HG03342 (cell line): Measurements from ENCODE around the gene BMS1.
"Not testable (repeated sequence)": the region's sequence is repeated elsewhere in the genome, so short reads cannot be mapped to it uniquely, and the experiment has no call there.

Experiments used
- ATAC-seq: cut with Tn5 transposase; IDR thresholded peaks from one replicate; pipeline ENCODE4 v1.9.1; 2021; ENCODE audit warnings: mild to moderate bottlenecking, moderate library complexity; ENCODE audit not compliant: unreplicated experiment

BMS1 gene, protein sequence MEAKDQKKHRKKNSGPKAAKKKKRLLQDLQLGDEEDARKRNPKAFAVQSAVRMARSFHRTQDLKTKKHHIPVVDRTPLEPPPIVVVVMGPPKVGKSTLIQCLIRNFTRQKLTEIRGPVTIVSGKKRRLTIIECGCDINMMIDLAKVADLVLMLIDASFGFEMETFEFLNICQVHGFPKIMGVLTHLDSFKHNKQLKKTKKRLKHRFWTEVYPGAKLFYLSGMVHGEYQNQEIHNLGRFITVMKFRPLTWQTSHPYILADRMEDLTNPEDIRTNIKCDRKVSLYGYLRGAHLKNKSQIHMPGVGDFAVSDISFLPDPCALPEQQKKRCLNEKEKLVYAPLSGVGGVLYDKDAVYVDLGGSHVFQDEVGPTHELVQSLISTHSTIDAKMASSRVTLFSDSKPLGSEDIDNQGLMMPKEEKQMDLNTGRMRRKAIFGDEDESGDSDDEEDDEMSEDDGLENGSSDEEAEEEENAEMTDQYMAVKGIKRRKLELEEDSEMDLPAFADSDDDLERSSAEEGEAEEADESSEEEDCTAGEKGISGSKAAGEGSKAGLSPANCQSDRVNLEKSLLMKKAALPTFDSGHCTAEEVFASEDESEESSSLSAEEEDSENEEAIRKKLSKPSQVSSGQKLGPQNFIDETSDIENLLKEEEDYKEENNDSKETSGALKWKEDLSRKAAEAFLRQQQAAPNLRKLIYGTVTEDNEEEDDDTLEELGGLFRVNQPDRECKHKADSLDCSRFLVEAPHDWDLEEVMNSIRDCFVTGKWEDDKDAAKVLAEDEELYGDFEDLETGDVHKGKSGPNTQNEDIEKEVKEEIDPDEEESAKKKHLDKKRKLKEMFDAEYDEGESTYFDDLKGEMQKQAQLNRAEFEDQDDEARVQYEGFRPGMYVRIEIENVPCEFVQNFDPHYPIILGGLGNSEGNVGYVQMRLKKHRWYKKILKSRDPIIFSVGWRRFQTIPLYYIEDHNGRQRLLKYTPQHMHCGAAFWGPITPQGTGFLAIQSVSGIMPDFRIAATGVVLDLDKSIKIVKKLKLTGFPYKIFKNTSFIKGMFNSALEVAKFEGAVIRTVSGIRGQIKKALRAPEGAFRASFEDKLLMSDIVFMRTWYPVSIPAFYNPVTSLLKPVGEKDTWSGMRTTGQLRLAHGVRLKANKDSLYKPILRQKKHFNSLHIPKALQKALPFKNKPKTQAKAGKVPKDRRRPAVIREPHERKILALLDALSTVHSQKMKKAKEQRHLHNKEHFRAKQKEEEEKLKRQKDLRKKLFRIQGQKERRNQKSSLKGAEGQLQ

DNA sequence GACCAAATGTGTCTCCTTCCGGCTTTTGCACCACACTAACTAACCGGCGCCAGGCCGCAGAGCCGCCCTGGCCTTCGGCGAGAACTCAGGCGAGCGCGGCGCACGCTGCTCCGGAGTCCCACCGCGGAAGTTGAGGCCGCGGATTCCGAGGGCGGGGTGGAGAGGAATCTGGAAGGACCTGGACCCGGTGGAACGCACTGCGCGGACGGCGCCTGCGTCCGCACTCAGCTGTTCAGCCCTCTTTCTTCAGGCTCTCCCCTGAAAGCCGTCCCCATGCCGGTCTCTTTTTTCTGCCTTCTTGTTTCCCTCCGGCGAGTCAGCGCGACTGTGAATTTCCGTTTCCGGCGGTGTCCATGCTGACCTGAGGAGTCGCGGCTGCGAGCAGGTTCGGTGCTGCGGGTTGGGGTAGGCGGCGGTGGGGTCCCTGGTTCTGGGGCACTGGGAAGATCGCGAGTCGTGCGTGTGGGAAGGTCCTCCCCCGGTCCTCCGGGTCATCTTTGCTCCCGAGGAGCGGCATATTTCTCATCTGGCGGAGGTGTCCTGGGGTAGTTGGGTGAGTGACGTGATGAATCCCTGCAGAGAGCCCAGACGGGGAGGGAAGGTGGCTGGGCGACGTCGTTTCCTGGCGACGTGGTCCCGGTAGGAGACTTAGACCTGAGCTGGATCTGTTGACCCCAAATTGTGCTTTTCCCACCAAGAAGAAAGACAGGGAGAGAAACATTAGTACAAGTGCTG lies at the start of gene BMS1:
TSS of gene BMS1 (plus strand) at position 350 of the 735 bp plus-strand sequence. CDS start 1,600 bp downstream, outside the sequence.
- peak; percentile 97 for ATAC-seq

DNA sequence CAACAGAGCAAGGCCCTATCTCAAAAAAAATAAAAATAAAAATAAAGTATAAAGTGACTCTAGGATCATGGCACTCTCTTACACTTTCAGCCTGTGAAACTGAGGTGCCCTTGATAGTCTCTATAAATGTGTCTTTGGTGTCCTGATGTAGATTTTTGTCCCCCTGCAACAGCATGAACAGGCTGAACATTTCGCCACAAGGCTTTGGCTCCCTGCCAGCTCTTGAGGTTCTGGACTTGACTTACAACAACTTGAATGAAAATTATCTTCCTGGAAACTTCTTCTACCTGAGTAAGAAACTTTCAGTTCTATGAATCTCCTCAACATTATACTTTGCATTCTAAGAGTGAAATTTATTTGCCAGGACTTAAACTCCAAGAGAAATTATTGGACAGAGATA lies 48.1 kb upstream of the BMS1 start:
- no peak for ATAC-seq

- ATAC-seq = no peak
Measured at GRCh38 chr10:42738679-42739078, 43.9 kb upstream of the BMS1 start.

DNA sequence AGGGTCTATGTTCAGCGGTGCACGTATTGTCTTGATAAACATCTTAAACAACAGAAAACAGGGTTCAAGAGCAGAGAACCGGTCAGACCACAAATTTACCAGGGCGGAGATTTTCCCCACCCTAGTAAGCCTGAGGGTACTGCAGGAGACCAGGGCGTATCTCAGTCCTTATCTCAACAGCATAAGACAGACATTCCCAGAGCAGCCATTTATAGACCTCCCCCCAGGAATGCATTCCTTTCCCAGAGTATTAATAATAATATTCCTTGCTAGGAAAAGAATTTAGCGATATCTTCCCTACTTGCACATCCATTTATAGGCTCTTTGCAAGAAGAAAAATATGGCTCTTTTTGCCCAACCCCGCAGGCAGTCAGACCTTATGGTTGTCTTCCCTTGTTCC lies 41.1 kb upstream of the BMS1 start:
- ATAC-seq = not testable (repeated sequence)

GRCh38 chr10:42743697-42744096 lies 38.9 kb upstream of the BMS1 start:
- no peak for ATAC-seq

GRCh38 chr10:42744134-42744701 lies 38.4 kb upstream of the BMS1 start:
- ATAC-seq = no peak

GRCh38 chr10:42753126-42753506 lies 29.5 kb upstream of the BMS1 start:
- ATAC-seq = peak; percentile 55

DNA sequence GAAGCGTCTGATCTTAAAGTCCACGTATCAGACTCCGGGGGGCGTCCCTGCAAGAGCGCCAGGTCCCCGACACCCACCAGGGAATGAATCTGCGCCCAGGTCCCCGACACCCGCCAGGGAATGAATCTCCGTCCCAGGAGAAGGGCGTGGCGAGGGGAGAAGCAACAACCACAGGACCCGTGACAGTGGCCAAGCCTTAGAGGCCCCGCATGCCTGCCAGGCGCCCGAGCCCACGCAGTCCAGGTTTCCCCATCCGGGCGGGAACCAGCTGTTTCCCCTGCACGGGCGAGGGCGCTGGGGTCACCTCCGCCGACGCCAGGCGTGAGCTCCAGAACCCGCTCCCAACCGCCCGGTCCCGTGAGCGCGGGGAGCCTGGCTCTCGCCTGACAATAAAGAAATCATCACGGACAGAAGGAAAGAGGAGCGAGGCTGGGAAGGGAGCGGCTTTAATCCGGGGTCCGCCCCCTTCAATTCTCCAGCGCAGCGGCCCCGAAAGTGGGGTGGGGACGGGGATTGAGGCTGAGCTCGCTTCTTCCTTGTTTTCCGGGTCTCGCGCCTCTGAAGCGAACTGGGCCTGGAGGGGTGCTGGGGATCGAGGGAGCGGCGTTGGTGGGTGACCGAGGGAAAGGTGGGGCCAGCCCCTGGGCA lies 29.0 kb upstream of the BMS1 start:
- no peak for ATAC-seq

DNA sequence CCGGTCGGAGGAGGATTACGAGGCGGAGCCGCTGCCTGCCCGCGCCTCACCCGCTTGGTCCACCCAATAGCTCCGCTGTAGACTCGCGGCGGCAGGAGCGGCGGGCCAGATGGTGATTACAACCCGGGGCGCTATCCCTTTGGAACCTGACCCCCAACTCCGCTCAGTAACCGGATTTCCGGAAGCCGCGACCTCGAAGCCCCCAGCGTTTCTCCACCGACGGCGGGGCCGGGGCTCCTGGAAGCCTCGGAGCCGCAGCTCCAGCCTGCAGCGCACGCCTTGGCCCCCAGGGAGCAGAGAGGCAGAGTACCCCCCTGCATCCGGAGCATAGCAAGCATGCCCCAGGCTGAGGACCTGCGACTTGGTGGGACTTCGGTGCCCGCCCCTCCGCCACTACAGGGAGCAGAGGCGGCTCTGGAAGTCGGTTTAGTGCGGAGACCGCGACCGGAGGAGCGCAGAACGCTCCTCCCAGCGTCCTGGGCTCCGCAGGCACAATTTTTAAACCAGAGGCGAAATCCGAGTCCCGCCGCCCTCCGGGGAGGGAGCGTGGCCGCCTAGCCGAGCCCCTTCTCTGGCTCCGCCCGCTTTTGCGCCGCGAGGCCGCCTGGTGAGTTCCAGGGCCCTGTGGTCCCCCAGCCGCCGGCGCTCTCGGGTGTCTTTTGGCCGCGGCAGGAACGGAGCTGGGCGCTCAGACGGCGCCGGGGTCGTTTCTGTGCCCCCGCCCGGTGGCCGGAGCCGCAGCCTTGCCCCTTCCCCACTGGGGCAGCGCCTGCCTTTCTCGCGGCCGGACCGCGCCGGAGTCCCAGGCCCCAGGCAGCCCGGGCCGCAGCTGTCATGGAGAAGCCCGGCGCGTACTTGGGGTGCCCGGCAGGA lies 28.2 kb upstream of the BMS1 start:
- no peak for ATAC-seq

GRCh38 chr10:42755028-42755451 lies 27.6 kb upstream of the BMS1 start:
- ATAC-seq = no peak

GRCh38 chr10:42755556-42756093 lies 27.0 kb upstream of the BMS1 start:
- no peak for ATAC-seq

DNA sequence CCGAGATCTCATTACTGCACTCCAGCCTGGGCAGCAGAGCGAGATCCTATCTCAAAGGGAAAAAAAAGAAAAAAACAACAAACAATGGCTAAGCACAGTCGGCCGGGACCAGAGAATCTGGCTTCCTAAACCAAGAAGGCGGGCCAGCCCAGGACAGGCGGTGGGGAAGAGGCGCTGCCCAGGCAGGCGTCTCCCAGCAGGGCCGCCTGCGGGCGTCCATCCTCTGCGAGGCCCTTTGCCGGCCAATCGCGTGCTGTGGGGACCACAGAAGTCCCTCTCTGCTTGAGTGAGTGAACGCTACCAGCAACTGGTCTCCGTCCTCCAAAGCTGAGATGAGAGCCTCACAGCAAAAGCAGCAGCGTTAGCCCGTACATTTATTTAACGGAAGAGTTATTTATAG lies 14.7 kb upstream of the BMS1 start:
- no peak for ATAC-seq

GRCh38 chr10:42768581-42769152 lies 13.9 kb upstream of the BMS1 start:
- no peak for ATAC-seq

- ATAC-seq = no peak
Measured at GRCh38 chr10:42769173-42769572, 13.4 kb upstream of the BMS1 start.

GRCh38 chr10:42769673-42770072 lies 12.9 kb upstream of the BMS1 start:
- no peak for ATAC-seq

- no peak for ATAC-seq
Measured at GRCh38 chr10:42776681-42777080, 5.9 kb upstream of the BMS1 start.

DNA sequence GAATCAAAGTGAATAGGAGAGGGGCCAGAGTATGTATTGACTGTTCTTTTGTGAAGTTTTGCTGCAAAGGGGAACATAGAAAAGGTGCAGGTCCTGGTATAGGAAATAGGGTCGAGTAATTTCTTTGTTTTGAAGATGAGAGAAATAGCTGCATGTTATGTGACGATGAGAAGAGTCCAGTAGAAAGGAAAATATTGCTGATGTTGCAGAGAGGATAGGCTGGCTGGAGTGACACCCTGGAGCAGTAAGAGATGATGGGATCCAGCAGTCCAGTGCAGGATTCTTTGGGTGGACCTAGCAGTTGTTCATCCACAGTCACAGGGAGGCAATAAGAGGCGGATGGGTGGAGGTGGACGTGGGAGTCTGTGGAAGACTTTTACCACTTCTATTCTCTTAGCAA lies 2.1 kb upstream of the BMS1 start:
- ATAC-seq = no peak

DNA sequence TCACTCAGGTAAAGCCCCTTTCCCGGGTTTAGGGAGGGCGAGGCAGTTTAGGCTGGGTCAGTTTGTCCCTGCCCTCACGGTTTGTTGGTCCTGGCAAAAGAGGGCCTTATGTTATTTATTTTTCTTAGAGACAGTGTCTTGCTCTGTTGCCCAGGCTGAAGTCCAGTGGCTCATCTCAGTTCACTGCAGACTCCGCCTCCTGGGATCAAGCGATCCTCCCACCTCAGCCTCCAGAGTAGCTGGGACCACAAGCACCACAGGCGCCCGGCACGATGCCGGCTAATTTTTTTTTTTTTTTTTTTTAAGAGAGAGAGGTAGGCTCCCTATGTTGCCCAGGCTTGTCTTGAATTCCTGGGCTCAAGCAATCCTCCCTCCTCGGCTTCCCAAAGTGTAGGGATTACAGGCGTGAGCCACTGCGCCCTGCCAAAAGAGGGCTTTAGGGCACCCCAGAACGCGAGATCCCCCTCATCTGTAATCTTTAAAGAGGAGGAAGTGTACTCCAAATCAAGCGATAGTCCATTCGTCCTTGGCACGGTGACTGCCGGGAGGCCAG lies 626 bp upstream of the BMS1 start:
- ATAC-seq = peak; percentile 5
